Gastroesophageal sphincter (tissue), 3 donors: ENCODE measurements around the gene UBQLNL.

Experiments
- POLR2AphosphoS5 ChIP-seq: sonication (generic); formaldehyde crosslinking; IDR thresholded peaks from one replicate; pipeline ENCODE4 v1.6.1; 2017; ENCODE audit warnings: antibody characterized with exemption
- TF ChIP-seq, protein P1 (sequence below), 4 experiments: fragments of 200-600 bp in 2 of 4; fragments of 450-650 bp in 2 of 4; sonication (generic) in 1 of 4; IDR thresholded peaks; one replicate each; pipeline ENCODE4 v1.5.1; 2017 to 2019; ENCODE audit warnings: antibody characterized with exemption in 4 of 4, mild to moderate bottlenecking in 2 of 4, moderate library complexity in 2 of 4

- TF ChIP-seq, protein P1, sequence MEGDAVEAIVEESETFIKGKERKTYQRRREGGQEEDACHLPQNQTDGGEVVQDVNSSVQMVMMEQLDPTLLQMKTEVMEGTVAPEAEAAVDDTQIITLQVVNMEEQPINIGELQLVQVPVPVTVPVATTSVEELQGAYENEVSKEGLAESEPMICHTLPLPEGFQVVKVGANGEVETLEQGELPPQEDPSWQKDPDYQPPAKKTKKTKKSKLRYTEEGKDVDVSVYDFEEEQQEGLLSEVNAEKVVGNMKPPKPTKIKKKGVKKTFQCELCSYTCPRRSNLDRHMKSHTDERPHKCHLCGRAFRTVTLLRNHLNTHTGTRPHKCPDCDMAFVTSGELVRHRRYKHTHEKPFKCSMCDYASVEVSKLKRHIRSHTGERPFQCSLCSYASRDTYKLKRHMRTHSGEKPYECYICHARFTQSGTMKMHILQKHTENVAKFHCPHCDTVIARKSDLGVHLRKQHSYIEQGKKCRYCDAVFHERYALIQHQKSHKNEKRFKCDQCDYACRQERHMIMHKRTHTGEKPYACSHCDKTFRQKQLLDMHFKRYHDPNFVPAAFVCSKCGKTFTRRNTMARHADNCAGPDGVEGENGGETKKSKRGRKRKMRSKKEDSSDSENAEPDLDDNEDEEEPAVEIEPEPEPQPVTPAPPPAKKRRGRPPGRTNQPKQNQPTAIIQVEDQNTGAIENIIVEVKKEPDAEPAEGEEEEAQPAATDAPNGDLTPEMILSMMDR (IDR thresholded peaks at IDR 0.05), result no peak
- TF ChIP-seq POLR2AphosphoS5, result no peak
Observed at GRCh38 chr11:5473921-5474320, 42.6 kb downstream of the UBQLNL start.
